Smooth muscle cell (in vitro differentiated cells): ENCODE data around the gene SMAP1. TPM values are rescaled to one million over a fixed set of nuclear protein-coding genes. Genes with fewer than 3 reads are reported as not detected.

ENCODE experiments used
- DNase-seq: peaks from one replicate; lab custom pipeline; 2025; ENCODE audit not compliant: unreplicated experiment; lab: John Stamatoyannopoulos, UW
- H2AFZ ChIP-seq: fragments of 200-600 bp; sonication (generic); 2 replicates; pipeline ENCODE4 v1.6.0; 2016; ENCODE audit warnings: antibody characterized with exemption, low read depth, mild to moderate bottlenecking
- H3F3A ChIP-seq: fragments of 200-600 bp; sonication (generic); 2 replicates; pipeline ENCODE4 v1.6.0; 2017; ENCODE audit warnings: antibody characterized with exemption, low read depth
- H3K27ac ChIP-seq: fragments of 200-600 bp; sonication (generic); 2 replicates; pipeline ENCODE4 v1.5.1; 2016; ENCODE audit warnings: low read depth, mild to moderate bottlenecking
- H3K27me3 ChIP-seq: fragments of 200-600 bp; sonication (generic); 2 replicates; pipeline ENCODE4 v1.6.1; 2016; ENCODE audit warnings: low read depth, mild to moderate bottlenecking
- H3K36me3 ChIP-seq: fragments of 200-600 bp; sonication (generic); 2 replicates; pipeline ENCODE4 v1.5.1; 2016; ENCODE audit warnings: low read depth
- H3K4me1 ChIP-seq: fragments of 200-600 bp; sonication (generic); 2 replicates; pipeline ENCODE4 v1.5.1; 2016; ENCODE audit warnings: low read depth
- H3K4me2 ChIP-seq: fragments of 200-600 bp; sonication (generic); 2 replicates; pipeline ENCODE4 v1.6.0; 2016; ENCODE audit warnings: mild to moderate bottlenecking
- H3K4me3 ChIP-seq: fragments of 200-600 bp; sonication (generic); 2 replicates; pipeline ENCODE4 v1.5.1; 2016; ENCODE audit warnings: mild to moderate bottlenecking
- H3K79me2 ChIP-seq: fragments of 200-600 bp; sonication (generic); 2 replicates; pipeline ENCODE4 v1.6.0; 2016; ENCODE audit warnings: low read depth, mild to moderate bottlenecking
- H3K9ac ChIP-seq: fragments of 200-600 bp; sonication (generic); 2 replicates; pipeline ENCODE4 v1.6.0; 2016; ENCODE audit warnings: low read depth
- H3K9me3 ChIP-seq: fragments of 200-600 bp; sonication (generic); replicated peaks from 2 replicates; pipeline ENCODE4 v1.5.1; 2016; ENCODE audit warnings: low read depth
- H4K20me1 ChIP-seq: fragments of 200-600 bp; sonication (generic); 2 replicates; pipeline ENCODE4 v1.6.0; 2016; ENCODE audit warnings: low read depth
- CTCF ChIP-seq: fragments of 200-600 bp; sonication (generic); IDR thresholded peaks from 2 replicates; pipeline ENCODE4 v1.5.1; 2017; ENCODE audit warnings: borderline replicate concordance, mild to moderate bottlenecking, antibody characterized with exemption; ENCODE audit not compliant: insufficient read depth, poor library complexity, severe bottlenecking
- WGBS: methylation state at CpG from one replicate; pipeline ENCODE4 v1.1.7; 2016; ENCODE audit warnings: low lambda C conversion rate; 5-methylcytosine and 5-hydroxymethylcytosine counted together
- polyA plus RNA-seq: library from polyadenylated mRNA; unstranded; fragments of >200 nt; fragmentation: Nextera tagmentation; extraction: Ambion mirVana; gene quantifications from 2 replicates; pipeline ENCODE4 v1.2.1, GENCODE V29; 2016
- total RNA-seq: library from RNA; depleted of rRNA; stranded (reverse); fragments of >200 nt; gene quantifications from 2 replicates; pipeline ENCODE4 v1.2.3, GENCODE V29; 2014

SMAP1 gene
- total and polyA plus RNA-seq, 2 experiments from 2014 or later, result 21.7 to 39.8 TPM

- Histone ChIP-seq H3K4me2 (no peak overlapping the region), H3K4me1 (no peaks in the 10 kb centered on the region)
- WGBS, result 96% methylated on average over 36 of the region's 36 CpGs
Observed at GRCh38 chr6:70627500-70628254, 40.0 kb upstream of the SMAP1 start.

GRCh38 chr6:70629929-70630328 lies 37.8 kb upstream of the SMAP1 start:
- H3K9ac ChIP-seq, result no peak overlapping the region
- no peaks in the 10 kb centered on the region for H3K36me3 ChIP-seq
- DNase-seq, result no peak
- no peaks in the 10 kb centered on the region for H3K79me2 ChIP-seq
- no peak for TF ChIP-seq CTCF
- H2AFZ ChIP-seq, result no peak overlapping the region
- H3K9me3 ChIP-seq, result no peaks in the 10 kb centered on the region
- H3F3A ChIP-seq, result no peaks in the 10 kb centered on the region
- no peaks in the 10 kb centered on the region for H3K27me3 ChIP-seq
- H3K27ac ChIP-seq, result no peak overlapping the region
- no peaks in the 10 kb centered on the region for H3K4me1 ChIP-seq
- H3K4me3 ChIP-seq, result no peak overlapping the region
- H4K20me1 ChIP-seq, result no peaks in the 10 kb centered on the region
- 65% methylated on average over 1 of the region's 1 CpG for WGBS
- H3K4me2 ChIP-seq, result no peak overlapping the region

More at GRCh38 chr6:70627500-70628254, 40.0 kb upstream of the SMAP1 start:
- H3K79me2 ChIP-seq, result no peaks in the 10 kb centered on the region
- no peak overlapping the region for H3K9ac ChIP-seq
- H3F3A ChIP-seq, result no peaks in the 10 kb centered on the region
- H3K4me3 ChIP-seq, result no peak overlapping the region
- H3K27me3 ChIP-seq, result no peaks in the 10 kb centered on the region
- H3K36me3 ChIP-seq, result no peaks in the 10 kb centered on the region
- no peaks in the 10 kb centered on the region for H4K20me1 ChIP-seq
- no peaks in the 10 kb centered on the region for H3K9me3 ChIP-seq
- no peak overlapping the region for H2AFZ ChIP-seq
- DNase-seq, result no peak
- no peak for TF ChIP-seq CTCF
- H3K27ac ChIP-seq, result no peak overlapping the region

GRCh38 chr6:70633870-70634269 lies 33.8 kb upstream of the SMAP1 start:
- Histone ChIP-seq H4K20me1 (no peaks in the 10 kb centered on the region), H3K4me3 (no peak overlapping the region), H2AFZ (no peak overlapping the region), H3K4me1 (no peaks in the 10 kb centered on the region), H3K36me3 (no peaks in the 10 kb centered on the region), H3K4me2 (no peak overlapping the region), H3K27ac (no peak overlapping the region), H3K9ac (no peak overlapping the region), H3K79me2 (no peaks in the 10 kb centered on the region), H3F3A (no peaks in the 10 kb centered on the region), H3K27me3 (no peaks in the 10 kb centered on the region), H3K9me3 (no peaks in the 10 kb centered on the region)
- no peak for DNase-seq
- TF ChIP-seq CTCF, result no peak
- WGBS, result 88% methylated on average over 2 of the region's 2 CpGs

GRCh38 chr6:70636596-70636995 lies 31.1 kb upstream of the SMAP1 start:
- Histone ChIP-seq H3K36me3 (no peaks in the 10 kb centered on the region), H3K4me1 (no peaks in the 10 kb centered on the region), H3K27me3 (no peaks in the 10 kb centered on the region), H4K20me1 (no peaks in the 10 kb centered on the region), H3K9me3 (no peaks in the 10 kb centered on the region), H3K79me2 (no peaks in the 10 kb centered on the region), H3K4me2 (no peak overlapping the region), H3K9ac (no peak overlapping the region), H3K27ac (no peak overlapping the region), H3K4me3 (no peak overlapping the region), H3F3A (no peaks in the 10 kb centered on the region), H2AFZ (no peak overlapping the region)
- no peak for DNase-seq
- TF ChIP-seq CTCF, result no peak
- WGBS, result 95% methylated on average over 8 of the region's 8 CpGs
